MCF 10A (cell line): ENCODE measurements around the gene ARMC8. TPM values are rescaled to one million over a fixed set of nuclear protein-coding genes. Genes with fewer than 3 reads are reported as not detected.

ENCODE experiments used
- BruUV-seq: library from RNA; stranded (reverse); fragments of 400-500 nt; replicated peaks from 2 replicates; lab custom pipeline; 2021; lab: Mats Ljungman, UMichigan
- CTCF ChIA-PET: fragments of 300-600 bp; sonication (Branson Sonifier 250); formaldehyde crosslinking; extraction: SDS; loops from one replicate; lab custom pipeline; 2021; ENCODE audit warnings: antibody characterized with exemption, inconsistent platforms; lab: Yijun Ruan, JAX
- POLR2A ChIA-PET: fragments of 300-600, 350-650 bp; sonication (Branson Sonifier 250); formaldehyde crosslinking; extraction: SDS; loops from one replicate; lab custom pipeline; 2020; ENCODE audit warnings: antibody characterized with exemption, inconsistent platforms; lab: Yijun Ruan, JAX
- DNase-seq: peaks from one replicate; pipeline ENCODE4 v3.0.0-alpha.2; 2018; ENCODE audit not compliant: unreplicated experiment
- H3K27ac Mint-ChIP-seq: one replicate; pipeline ENCODE4 v1.8.0; 2022; ENCODE audit warnings: mild to moderate bottlenecking, low read depth, mixed read lengths; ENCODE audit not compliant: unreplicated experiment
- H3K27me3 Mint-ChIP-seq: one replicate; pipeline ENCODE4 v1.8.0; 2022; ENCODE audit warnings: mixed read lengths; ENCODE audit not compliant: insufficient read depth, unreplicated experiment
- H3K36me3 Mint-ChIP-seq: one replicate; pipeline ENCODE4 v1.8.0; 2022; ENCODE audit warnings: mild to moderate bottlenecking, moderate library complexity, mixed read lengths; ENCODE audit not compliant: insufficient read depth, unreplicated experiment
- H3K4me1 Mint-ChIP-seq: one replicate; pipeline ENCODE4 v1.8.0; 2022; ENCODE audit warnings: mixed read lengths; ENCODE audit not compliant: insufficient read depth, unreplicated experiment
- H3K4me3 Mint-ChIP-seq: one replicate; pipeline ENCODE4 v1.8.0; 2022; ENCODE audit warnings: mild to moderate bottlenecking, moderate library complexity, mixed read lengths; ENCODE audit not compliant: unreplicated experiment
- H3K9me3 Mint-ChIP-seq: one replicate; pipeline ENCODE4 v1.8.0; 2022; ENCODE audit warnings: mixed read lengths; ENCODE audit not compliant: unreplicated experiment
- CTCF ChIP-seq: fragments of 200-600 bp; IDR thresholded peaks from one replicate; pipeline ENCODE4 v1.8.0; 2022; ENCODE audit warnings: antibody characterized with exemption, mild to moderate bottlenecking; ENCODE audit not compliant: unreplicated experiment
- intact Hi-C: fragments of 100-400 bp; cut with micrococcal nuclease; formaldehyde crosslinking; loops from 2 replicates; pipeline ENCODE4 v1.14.1; 2022
- total RNA-seq: library from RNA; stranded (reverse); gene quantifications from 2 replicates; pipeline ENCODE4 v1.2.3, GENCODE V29; 2022

The ARMC8 gene
- total RNA-seq, 1 experiment from 2014 or later, result 29.8 TPM

- ChIA-PET POLR2A (interaction anchor here (0.7 kb wide), 1 partner anchor 10 kb away, joined by 3 read pairs; no protein-coding TSS in a partner anchor), CTCF (interaction anchor here (0.6 to 1.6 kb wide), 15 partner anchors 9 to 741 kb away, joined by 3 to 6 read pairs (median 3); no protein-coding TSS in a partner anchor)
- Mint-ChIP-seq H3K36me3 (no peaks in the 10 kb centered on the region), H3K27me3 (peaks cover 11% of the 10 kb centered on the region), H3K9me3 (no peaks in the 10 kb centered on the region), H3K4me1 (no peaks in the 10 kb centered on the region), H3K4me3 (no peak overlapping the region), H3K27ac (no peak overlapping the region)
- intact Hi-C loops, result loop anchor here (1.0 to 10.0 kb wide), 4 partner anchors 90 to 742 kb away; partner anchors contain the start of genes CEP70 and NME9
- DNase-seq, result peak; percentile 61
- no TSS peak for BruUV-seq
- peak; percentile 48 for TF ChIP-seq CTCF
Observed at GRCh38 chr3:138180375-138181029, 6.6 kb upstream of the ARMC8 start.

GRCh38 chr3:138184994-138185393, 2.1 kb upstream of the ARMC8 start:
- no peak overlapping the region for H3K27ac Mint-ChIP-seq
- no peak for DNase-seq
- no peaks in the 10 kb centered on the region for H3K9me3 Mint-ChIP-seq
- no peaks in the 10 kb centered on the region for H3K27me3 Mint-ChIP-seq
- peaks cover 21% of the 10 kb centered on the region for H3K4me1 Mint-ChIP-seq
- CTCF ChIA-PET, result interaction anchor here (0.7 to 0.9 kb wide), 3 partner anchors 69 to 698 kb away, joined by 3 to 4 read pairs (median 3); no protein-coding TSS in a partner anchor
- H3K36me3 Mint-ChIP-seq, result no peaks in the 10 kb centered on the region
- intact Hi-C loops, result loop anchor here (10.0 kb wide), 1 partner anchor 410 kb away; the partner anchor contains the start of gene CEP70
- H3K4me3 Mint-ChIP-seq, result no peak overlapping the region
- BruUV-seq, result no TSS peak
- POLR2A ChIA-PET, result interaction anchor here (4.3 kb wide), 1 partner anchor 11 kb away, joined by 81 read pairs; the partner anchor contains the start of gene DBR1
- TF ChIP-seq CTCF, result no peak

GRCh38 chr3:138186221-138186620, 880 bp upstream of the ARMC8 start:
- Mint-ChIP-seq H3K9me3 (no peaks in the 10 kb centered on the region), H3K4me1 (peaks cover 28% of the 10 kb centered on the region), H3K4me3 (peak overlapping the region; percentile 90), H3K36me3 (peaks cover under 1% of the 10 kb centered on the region), H3K27me3 (no peaks in the 10 kb centered on the region), H3K27ac (peak overlapping the region; percentile 58)
- CTCF ChIA-PET, result interaction anchor here (0.6 to 1.3 kb wide), 3 partner anchors 12 to 123 kb away, joined by 3 to 5 read pairs (median 3); partner anchors contain the start of gene DBR1
- BruUV-seq, result no TSS peak
- no peak for TF ChIP-seq CTCF
- DNase-seq, result no peak
- POLR2A ChIA-PET, result interaction anchor here (0.6 to 4.3 kb wide), 5 partner anchors 10 to 408 kb away, joined by 3 to 81 read pairs (median 6); partner anchors contain the start of genes CEP70, DBR1 and MRAS
- intact Hi-C loops, result loop anchor here (10.0 kb wide), 1 partner anchor 409 kb away; the partner anchor contains the start of gene CEP70

GRCh38 chr3:138186803-138187295, 252 bp upstream of the ARMC8 start:
- TF ChIP-seq CTCF, result no peak
- Mint-ChIP-seq H3K4me3 (peak overlapping the region; percentile 90), H3K36me3 (peaks cover 6% of the 10 kb centered on the region), H3K4me1 (peaks cover 34% of the 10 kb centered on the region), H3K9me3 (no peaks in the 10 kb centered on the region), H3K27me3 (no peaks in the 10 kb centered on the region), H3K27ac (peak overlapping the region; percentile 95)
- CTCF ChIA-PET, result interaction anchor here (0.7 to 1.3 kb wide), 4 partner anchors 12 to 736 kb away, joined by 3 to 5 read pairs (median 4); partner anchors contain the start of gene DBR1
- BruUV-seq, result no TSS peak
- intact Hi-C loops, result loop anchor here (10.0 kb wide), 1 partner anchor 408 kb away; the partner anchor contains the start of gene CEP70
- POLR2A ChIA-PET, result interaction anchor here (0.6 to 4.3 kb wide), 11 partner anchors 10 to 408 kb away, joined by 3 to 81 read pairs (median 6); partner anchors contain the start of genes CEP70, DBR1 and MRAS
- DNase-seq, result peak; percentile 87
